Measurements from ENCODE around the gene PTPN14. TPM values are rescaled to one million over a fixed set of nuclear protein-coding genes. Genes with fewer than 3 reads are reported as not detected.
A peak's percentile ranks its signal among the peaks of the same experiment; 100 is the strongest.

The PTPN14 gene
- total RNA-seq, 1 experiment from 2014 or later: 37.5 TPM

DNA sequence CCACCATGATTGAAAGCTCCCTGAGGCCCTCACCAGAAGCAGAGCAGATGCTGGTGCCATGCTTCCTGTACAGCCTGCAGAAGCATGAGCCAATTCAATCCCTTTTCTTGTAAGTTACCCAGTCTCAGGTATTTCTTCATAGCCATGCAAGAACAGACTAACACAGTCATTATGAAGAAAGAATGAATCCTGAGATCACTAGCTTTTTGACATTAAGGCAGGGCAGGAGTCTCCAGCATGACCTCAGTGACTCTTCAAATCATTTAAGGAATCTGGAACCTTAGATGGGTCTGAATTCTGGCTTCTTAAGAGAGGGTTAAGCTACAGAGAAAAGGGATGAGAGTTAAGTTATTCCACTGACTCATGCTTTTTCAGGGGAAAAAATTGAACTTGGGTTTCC, 79.0 kb downstream of the PTPN14 start:
- Histone ChIP-seq H3K9ac (ENCODE audit: low read length) (no peak overlapping the region), H3K36me3 (ENCODE audit: control insufficient read depth in 1 of 2, insufficient read depth in 2 of 2, low read length in 2 of 2) (no peaks in the 10 kb centered on the region), H3K79me2 (ENCODE audit: insufficient read depth, low read length) (peaks cover 84% of the 10 kb centered on the region), H3K4me2 (ENCODE audit: low read length) (no peak overlapping the region), H2AFZ (ENCODE audit: low read depth, low read length, poor library complexity, severe bottlenecking) (no peak overlapping the region), H3K9me3 (ENCODE audit: control insufficient read depth in 1 of 2, insufficient read depth in 1 of 2, low read depth in 1 of 2, low read length in 2 of 2) (no peaks in the 10 kb centered on the region), H3K27ac (ENCODE audit: low read depth, low read length) (no peak overlapping the region), H4K20me1 (ENCODE audit: insufficient read depth) (peaks cover 6% of the 10 kb centered on the region; the same call in 1 of the 2 replicates), H3K4me3 (replicated peaks in 1 of 2; ENCODE audit: low read depth in 1 of 2, low read length in 2 of 2) (no peak overlapping the region), H3K27me3 (ENCODE audit: insufficient read depth, low read length) (no peaks in the 10 kb centered on the region), H3K4me1 (ENCODE audit: control insufficient read depth in 1 of 2, insufficient read depth in 2 of 2, low read length in 2 of 2) (peaks cover 68 to 81% of the 10 kb centered on the region in 2 experiments), H3K9me2 (ENCODE audit: insufficient read depth) (no peaks in the 10 kb centered on the region)
- POLR2A ChIA-PET: no interaction called here
- RAD21 ChIA-PET (ENCODE audit: low non-redundant PET in 1 of 2, low total read pairs in 2 of 2, uncharacterized antibody in 2 of 2, unreplicated experiment in 2 of 2): no interaction called here
- ATAC-seq (no peak), DNase-seq (ENCODE audit: low read depth, low spot score) (no peak)
- intact Hi-C loops (cut with micrococcal nuclease): no loop called here
- CTCF ChIA-PET: no interaction called here
- no peak for TF ChIP-seq EZH2 (IDR thresholded peaks at IDR 0.05)
- BruUV-seq (replicated peaks): no TSS peak

- ChIA-PET POLR2A (no interaction called here), CTCF (no interaction called here), RAD21 (ENCODE audit: low non-redundant PET in 1 of 2, low total read pairs in 2 of 2, uncharacterized antibody in 2 of 2, unreplicated experiment in 2 of 2) (no interaction called here)
- H3K9ac ChIP-seq (ENCODE audit: low read length): no peak overlapping the region
- no peak overlapping the region for H2AFZ ChIP-seq (ENCODE audit: low read depth, low read length, poor library complexity, severe bottlenecking)
- H3K9me3 ChIP-seq (ENCODE audit: control insufficient read depth in 1 of 2, insufficient read depth in 1 of 2, low read depth in 1 of 2, low read length in 2 of 2): no peaks in the 10 kb centered on the region
- no peak for DNase-seq (ENCODE audit: low read depth, low spot score)
- no TSS peak for BruUV-seq (replicated peaks)
- H3K4me1 ChIP-seq (ENCODE audit: control insufficient read depth in 1 of 2, insufficient read depth in 2 of 2, low read length in 2 of 2): peaks cover 68 to 81% of the 10 kb centered on the region in 2 experiments
- peaks cover 6% of the 10 kb centered on the region; the same call in 1 of the 2 replicates for H4K20me1 ChIP-seq (ENCODE audit: insufficient read depth)
- TF ChIP-seq RAD21 (IDR thresholded peaks at IDR 0.05; ENCODE audit: low read depth): no peak
- no peak for TF ChIP-seq ELF1 (IDR thresholded peaks at IDR 0.05; ENCODE audit: borderline replicate concordance, low read depth)
- no peak for TF ChIP-seq TCF7L2 (IDR thresholded peaks at IDR 0.05; ENCODE audit: borderline replicate concordance, extremely low read depth, insufficient read depth, insufficient read length)
- 0 out of 2 replicates have a peak, but pooled peaks have one; percentile 20 for TF ChIP-seq FOSL1 (IDR thresholded peaks at IDR 0.05; ENCODE audit: low read depth)
- no peak for TF ChIP-seq CBX3 (IDR thresholded peaks at IDR 0.05; ENCODE audit: low read depth)
- no peak for TF ChIP-seq POLR2A (IDR thresholded peaks at IDR 0.05; ENCODE audit: borderline replicate concordance, extremely low read depth, insufficient read depth, insufficient read length)
- no peak overlapping the region for H3K4me3 ChIP-seq (replicated peaks in 1 of 2; ENCODE audit: low read depth in 1 of 2, low read length in 2 of 2)
- no peak for ATAC-seq
- H3K27me3 ChIP-seq (ENCODE audit: insufficient read depth, low read length): no peaks in the 10 kb centered on the region
- H3K79me2 ChIP-seq (ENCODE audit: insufficient read depth, low read length): peaks cover 76% of the 10 kb centered on the region
- peak overlapping the region; percentile 17; the same call in 1 of the 2 replicates for H3K4me2 ChIP-seq (ENCODE audit: low read length)
- H3K27ac ChIP-seq (ENCODE audit: low read depth, low read length): no peak overlapping the region
- H3K36me3 ChIP-seq (ENCODE audit: control insufficient read depth in 1 of 2, insufficient read depth in 2 of 2, low read length in 2 of 2): no peaks in the 10 kb centered on the region
- intact Hi-C loops (cut with micrococcal nuclease): no loop called here
- no peaks in the 10 kb centered on the region for H3K9me2 ChIP-seq (ENCODE audit: insufficient read depth)
Measured at GRCh38 chr1:214471458-214471857, 79.9 kb downstream of the PTPN14 start.
